A549 treated with AZD9567 at 1 μM for 4 hours (cell line): ENCODE measurements around the gene CPNE2. TPM values are rescaled to one million over a fixed set of nuclear protein-coding genes. Genes with fewer than 3 reads are reported as not detected.

Experiments used
- total RNA-seq: library from RNA; stranded (reverse); fragments of 200-300 nt; extraction: Qiagen RNA extraction; gene quantifications from 5 replicates; pipeline ENCODE4 v1.2.3, GENCODE V29; 2022; ENCODE audit not compliant: insufficient read depth

The CPNE2 gene
- 41.8 to 46.9 TPM (median 43.6 TPM) in 5 replicates for total RNA-seq

DNA sequence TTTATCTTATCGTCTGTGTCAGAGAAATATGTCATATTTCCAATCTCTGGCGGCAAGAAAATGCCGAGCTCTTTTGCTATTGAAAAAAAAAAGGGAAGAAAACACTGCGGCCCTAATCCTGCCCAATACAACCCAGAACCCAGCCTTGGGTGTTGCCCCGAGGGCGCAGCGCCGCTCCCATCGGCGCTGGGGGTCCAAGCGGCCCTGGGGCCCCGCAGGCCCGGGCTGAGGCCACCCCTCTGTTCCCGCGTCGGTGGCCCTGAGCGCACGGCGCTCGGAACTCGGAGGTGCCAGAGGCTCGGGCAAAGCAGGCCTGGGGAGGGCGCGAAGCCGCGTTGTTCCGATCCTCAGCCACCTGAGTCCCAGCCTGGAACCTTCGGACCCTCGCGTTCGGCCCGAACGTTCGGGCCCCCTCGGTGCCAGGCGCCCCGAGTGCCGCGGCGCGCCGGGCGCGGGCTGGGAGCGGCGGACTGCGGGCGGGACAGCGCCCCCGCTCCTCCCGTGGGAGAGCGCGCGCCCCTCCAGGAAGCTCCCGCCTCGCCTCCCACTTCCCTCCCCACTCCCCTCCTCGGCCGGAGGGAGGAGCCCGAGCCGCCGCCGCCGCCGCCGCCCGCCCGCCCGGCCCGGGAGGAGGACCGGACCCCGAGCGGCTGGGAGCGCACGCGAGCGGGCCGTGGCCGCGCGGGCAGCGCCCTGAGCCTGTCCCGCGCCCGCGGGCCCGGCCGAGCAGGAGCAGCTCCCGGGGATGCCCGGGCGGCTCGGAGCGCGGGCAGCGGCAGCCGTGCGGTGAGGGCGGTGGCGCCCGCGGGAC, at the start of gene CPNE2:
TSS of gene CPNE2 (plus strand) at position 609 of the 811 bp plus-strand sequence. CDS start 18,160 bp downstream, outside the sequence.

DNA sequence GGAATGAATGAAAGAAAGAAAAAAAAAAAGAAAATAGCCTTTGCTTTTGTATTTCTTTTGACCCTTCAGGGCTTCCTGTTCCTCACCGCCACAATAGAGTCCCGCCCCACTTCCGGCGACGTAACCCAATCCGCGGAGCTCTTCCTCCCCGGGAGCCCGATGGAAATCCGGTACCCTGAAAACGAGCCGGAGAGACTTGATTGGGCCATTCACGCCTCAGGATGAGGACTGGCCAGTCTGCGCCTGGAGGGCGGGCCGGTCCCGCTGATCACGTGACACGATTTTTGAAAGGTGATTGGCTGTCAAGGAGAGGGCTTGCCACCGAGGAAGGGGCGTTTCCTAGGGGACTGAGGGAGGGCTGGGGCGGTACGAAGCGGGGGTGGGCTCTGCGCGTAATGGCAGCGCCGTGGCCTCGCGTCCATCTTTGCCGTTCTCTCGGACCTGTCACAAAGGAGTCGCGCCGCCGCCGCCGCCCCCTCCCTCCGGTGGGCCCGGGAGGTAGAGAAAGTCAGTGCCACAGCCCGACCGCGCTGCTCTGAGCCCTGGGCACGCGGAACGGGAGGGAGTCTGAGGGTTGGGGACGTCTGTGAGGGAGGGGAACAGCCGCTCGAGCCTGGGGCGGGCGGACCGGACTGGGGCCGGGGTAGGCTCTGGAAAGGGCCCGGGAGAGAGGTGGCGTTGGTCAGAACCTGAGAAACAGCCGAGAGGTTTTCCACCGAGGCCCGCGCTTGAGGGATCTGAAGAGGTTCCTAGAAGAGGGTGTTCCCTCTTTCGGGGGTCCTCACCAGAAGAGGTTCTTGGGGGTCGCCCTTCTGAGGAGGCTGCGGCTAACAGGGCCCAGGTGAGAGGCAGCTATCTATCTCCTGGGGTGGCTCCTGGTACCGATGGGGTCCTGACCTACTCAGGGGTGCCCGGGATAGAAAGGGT, 93.8 kb downstream of the CPNE2 start, which contains the start of the genes PSME3IP1 and RSPRY1:
TSS of gene PSME3IP1 (minus strand) at position 95 of the 927 bp plus-strand sequence. CDS start 12,185 bp downstream, outside the sequence.
TSS of gene RSPRY1 (plus strand) at position 385 of the 927 bp plus-strand sequence. CDS start 18,330 bp downstream, outside the sequence.

Other genes starting within 250 kb of the CPNE2 start
- 0.03 TPM in 1 of 5 replicates, not detected in the others for gene SLC12A3, start 227.4 kb upstream of the CPNE2 start, total RNA-seq
- gene HERPUD1, start 160.4 kb upstream of the CPNE2 start, total RNA-seq, result 94.5 to 123 TPM (median 97.4 TPM) in 5 replicates
- gene CETP, start 130.6 kb upstream of the CPNE2 start, total RNA-seq, result not detected in 5 replicates
- 3.0 to 4.2 TPM (median 3.6 TPM) in 5 replicates for gene NLRC5, start 103.0 kb upstream of the CPNE2 start, total RNA-seq
- 88.3 to 119 TPM (median 92.3 TPM) in 5 replicates for gene PSME3IP1, start 93.5 kb downstream of the CPNE2 start, total RNA-seq
- 27.0 to 31.4 TPM (median 30.1 TPM) in 5 replicates for gene RSPRY1, start 93.7 kb downstream of the CPNE2 start, total RNA-seq
- 71.4 to 80.8 TPM (median 77.2 TPM) in 5 replicates for gene ARL2BP, start 152.7 kb downstream of the CPNE2 start, total RNA-seq
- gene PLLP, start 192.1 kb downstream of the CPNE2 start, total RNA-seq, result 1.2 to 2.0 TPM (median 1.5 TPM) in 5 replicates